PFSK-1 (cell line): ENCODE data around the gene PRKCE.

Experiments
- FOXP2 ChIP-seq: optimal IDR thresholded peaks from 2 replicates; pipeline ENCODE3; 2011; ENCODE audit warnings: borderline replicate concordance, control low read depth, inconsistent platforms; ENCODE audit not compliant: insufficient read depth; ENCODE audit errors: extremely low read length, extremely low read depth
- POLR2AphosphoS5 ChIP-seq: IDR thresholded peaks from 2 replicates; pipeline ENCODE4 v1.6.1; 2012; ENCODE audit warnings: low read depth, mild to moderate bottlenecking, control low read depth, low read length, moderate library complexity
- REST ChIP-seq, 2 experiments: IDR thresholded peaks; 2 replicates each; pipeline versions ENCODE4 v1.6.1 to v1.8.0; 2011 to 2012; ENCODE audit warnings: low read depth in 2 of 2, low read length in 2 of 2, control low read depth in 1 of 2, inconsistent platforms in 1 of 2, mild to moderate bottlenecking in 1 of 2, moderate library complexity in 1 of 2; ENCODE audit not compliant: insufficient read depth in 1 of 2
- SIN3A ChIP-seq: IDR thresholded peaks from 2 replicates; pipeline ENCODE4 v1.6.1; 2012; ENCODE audit warnings: mild to moderate bottlenecking, low read length, moderate library complexity, borderline replicate concordance; ENCODE audit not compliant: insufficient read depth
- TAF1 ChIP-seq: IDR thresholded peaks from 2 replicates; pipeline ENCODE4 v1.6.1; 2012; ENCODE audit warnings: low read length, control low read depth, borderline replicate concordance; ENCODE audit not compliant: insufficient read depth

PRKCE gene

GRCh38 chr2:45707661-45708060 is 56.2 kb downstream of the PRKCE start:
- TF ChIP-seq TAF1 (no peak), SIN3A (no peak), FOXP2 (no peak), REST (IDR thresholded peaks at IDR 0.05; ENCODE audit: insufficient read depth in 1 of 2, low read depth in 2 of 2, low read length in 2 of 2) (no peak), POLR2AphosphoS5 (no peak)

DNA sequence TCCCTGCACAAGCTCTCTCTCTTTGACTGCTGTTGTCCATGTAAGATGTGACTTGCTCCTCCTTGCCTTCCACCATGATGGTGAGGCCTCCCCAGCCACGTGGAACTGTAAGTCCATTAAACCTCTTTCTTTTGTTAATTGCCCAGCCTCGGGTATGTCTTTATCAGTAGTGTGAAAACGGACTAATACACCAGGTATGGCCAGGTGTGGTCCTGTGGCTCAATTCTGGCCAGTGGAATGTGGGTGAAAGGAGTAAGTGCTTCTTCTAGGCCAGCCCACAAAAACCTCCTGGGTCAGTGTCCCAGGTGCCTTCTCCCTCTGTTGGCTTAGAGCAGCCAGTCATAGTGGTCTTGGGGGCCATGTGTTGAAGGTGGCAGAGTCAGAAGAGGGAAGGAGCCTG is 57.0 kb downstream of the PRKCE start:
- TF ChIP-seq POLR2AphosphoS5 = no peak
- no peak for TF ChIP-seq REST (IDR thresholded peaks at IDR 0.05; ENCODE audit: insufficient read depth in 1 of 2, low read depth in 2 of 2, low read length in 2 of 2)
- no peak for TF ChIP-seq SIN3A
- TF ChIP-seq FOXP2 = no peak
- no peak for TF ChIP-seq TAF1

GRCh38 chr2:45709137-45709536 is 57.7 kb downstream of the PRKCE start:
- TF ChIP-seq SIN3A = no peak
- TF ChIP-seq POLR2AphosphoS5 = no peak

GRCh38 chr2:45710468-45710867 is 59.0 kb downstream of the PRKCE start:
- no peak for TF ChIP-seq TAF1
- no peak for TF ChIP-seq POLR2AphosphoS5
- no peak for TF ChIP-seq FOXP2
- no peak for TF ChIP-seq SIN3A
- TF ChIP-seq REST (IDR thresholded peaks at IDR 0.05; ENCODE audit: insufficient read depth in 1 of 2, low read depth in 2 of 2, low read length in 2 of 2) = no peak

GRCh38 chr2:45711224-45711623 is 59.7 kb downstream of the PRKCE start:
- TF ChIP-seq TAF1 = no peak
- no peak for TF ChIP-seq FOXP2
- TF ChIP-seq SIN3A = no peak
- no peak for TF ChIP-seq POLR2AphosphoS5

GRCh38 chr2:45712570-45712969 is 61.1 kb downstream of the PRKCE start:
- TF ChIP-seq POLR2AphosphoS5 = no peak
- TF ChIP-seq FOXP2 = no peak
- TF ChIP-seq SIN3A = no peak
- no peak for TF ChIP-seq TAF1
- no peak for TF ChIP-seq REST (IDR thresholded peaks at IDR 0.05; ENCODE audit: insufficient read depth in 1 of 2, low read depth in 2 of 2, low read length in 2 of 2)
